K562 (cell line): ENCODE data around the gene HES6. TPM values are rescaled to one million over a fixed set of nuclear protein-coding genes. Genes with fewer than 3 reads are reported as not detected.

ENCODE experiments used
- AFF1 ChIP-seq, 2 experiments: fragments of 450-650 bp; IDR thresholded peaks; 2 replicates each; pipeline ENCODE4 v1.6.1; 2018; ENCODE audit warnings: mild to moderate bottlenecking in 2 of 2, low read depth in 1 of 2; ENCODE audit not compliant: partially characterized antibody in 2 of 2
- CCAR2 ChIP-seq: fragments of 200-400 bp; formaldehyde crosslinking; IDR thresholded peaks from 2 replicates; pipeline ENCODE4 v1.6.1; 2017; ENCODE audit warnings: mild to moderate bottlenecking, low read depth, low read length
- IRF2 ChIP-seq: sonication (generic); formaldehyde crosslinking; IDR thresholded peaks from 2 replicates; pipeline ENCODE4 v1.8.1; 2022; ENCODE audit warnings: mild to moderate bottlenecking, missing genetic modification reagents
- MLLT1 ChIP-seq, 2 experiments: fragments of 450-650 bp; IDR thresholded peaks; 2 replicates each; pipeline ENCODE4 v1.6.1; 2016
- PHF21A ChIP-seq: fragments of 450-650 bp; IDR thresholded peaks from 2 replicates; pipeline ENCODE4 v1.6.1; 2017; ENCODE audit warnings: low read depth, borderline replicate concordance
- PHF8 ChIP-seq: fragments of 200-600 bp; sonication (generic); IDR thresholded peaks from 2 replicates; pipeline ENCODE4 v1.6.1; 2012; ENCODE audit warnings: mixed run types, mild to moderate bottlenecking, inconsistent platforms, low read length, moderate library complexity, borderline replicate concordance
- PPARD ChIP-seq: fragments of 250-450 bp; sonication (Bioruptor Pico); IDR thresholded peaks from 2 replicates; pipeline ENCODE4 v1.8.0; 2022; ENCODE audit warnings: inconsistent platforms, mild to moderate bottlenecking, moderate library complexity
- SFPQ ChIP-seq: fragments of 200-400 bp; formaldehyde crosslinking; IDR thresholded peaks from 2 replicates; pipeline ENCODE4 v1.6.1; 2017; ENCODE audit warnings: mild to moderate bottlenecking, low read depth, low read length, moderate library complexity
- SIN3A ChIP-seq, 2 experiments: fragments of 150-350 bp in 1 of 2; IDR thresholded peaks; 2 replicates each; pipeline ENCODE4 v1.6.1; 2011 to 2016; ENCODE audit warnings: borderline replicate concordance in 2 of 2, low read depth in 2 of 2, low read length in 2 of 2, mild to moderate bottlenecking in 2 of 2, moderate library complexity in 2 of 2; ENCODE audit not compliant: control insufficient read depth in 1 of 2
- SIN3B ChIP-seq: fragments of 450-650 bp; IDR thresholded peaks from 2 replicates; pipeline ENCODE4 v1.6.1; 2017; ENCODE audit warnings: low read depth, mild to moderate bottlenecking, moderate library complexity
- SMAD2 ChIP-seq: fragments of 150-350 bp; IDR thresholded peaks from 2 replicates; pipeline ENCODE4 v1.6.1; 2014; ENCODE audit warnings: low read depth, mild to moderate bottlenecking, low read length
- SMARCB1 ChIP-seq: IDR thresholded peaks from 2 replicates; pipeline ENCODE4 v1.6.1; 2011; ENCODE audit warnings: improper control_type of control experiment, low read depth; ENCODE audit not compliant: insufficient read length
- ZBTB8A ChIP-seq: fragments of 450-650 bp; IDR thresholded peaks from 2 replicates; pipeline ENCODE4 v1.6.1; 2018; ENCODE audit warnings: mild to moderate bottlenecking, moderate library complexity; ENCODE audit not compliant: partially characterized antibody
- ZNF282 ChIP-seq: sonication (generic); formaldehyde crosslinking; IDR thresholded peaks from 2 replicates; pipeline ENCODE4 v1.8.1; 2023; ENCODE audit warnings: missing genetic modification reagents
- ZNF384 ChIP-seq: IDR thresholded peaks from 2 replicates; pipeline ENCODE4 v1.6.1; 2012; ENCODE audit warnings: low read depth, low read length, improper control_type of control experiment
- ZNF444 ChIP-seq: fragments of 250-450 bp; sonication (Bioruptor Pico); IDR thresholded peaks from 2 replicates; pipeline ENCODE4 v1.4.0; 2020; ENCODE audit warnings: mild to moderate bottlenecking, moderate library complexity
- ZNF655 ChIP-seq: fragments of 250-450 bp; sonication (Bioruptor Pico); IDR thresholded peaks from 2 replicates; pipeline ENCODE4 v1.5.0; 2021
- ZNF699 ChIP-seq: fragments of 250-450 bp; sonication (Bioruptor Pico); IDR thresholded peaks from 2 replicates; pipeline ENCODE4 v1.8.0; 2021; ENCODE audit warnings: mild to moderate bottlenecking, moderate library complexity; ENCODE audit not compliant: insufficient replicate concordance
- ZNF764 ChIP-seq: fragments of 250-450 bp; sonication (Bioruptor Pico); IDR thresholded peaks from 2 replicates; pipeline ENCODE4 v1.4.0; 2020; ENCODE audit warnings: low read depth, mild to moderate bottlenecking, moderate library complexity
- ZZZ3 ChIP-seq: fragments of 450-650 bp; IDR thresholded peaks from 2 replicates; pipeline ENCODE4 v1.6.1; 2016; ENCODE audit warnings: antibody characterized with exemption, mild to moderate bottlenecking, moderate library complexity
- polyA plus RNA-seq, 8 experiments: library from polyadenylated mRNA; depleted of rRNA in 4 of 8; stranded (reverse) in 5 of 8; unstranded in 3 of 8; fragments of >200 nt; fragmentation: Nextera tagmentation in 2 of 8; fragmentation: Illumina TruSeq in 1 of 8; extraction: Ambion mirVana in 2 of 8; extraction: Trizol in 1 of 8; gene quantifications; 2 replicates each; pipeline versions ENCODE4 v1.2.1 to v1.2.3, GENCODE V29; 2011 to 2014; ENCODE audit warnings: inconsistent platforms in 1 of 8, missing spikeins in 1 of 8
- total RNA-seq, 7 experiments: library from RNA; depleted of rRNA in 6 of 7; stranded (reverse); fragments of >200 nt in 6 of 7; fragmentation: Illumina TruSeq in 2 of 7; extraction: Trizol in 2 of 7; gene quantifications; 2 replicates each; pipeline versions ENCODE4 v1.2.1 to v1.2.3, GENCODE V29; 2011 to 2021; ENCODE audit warnings: low replicate concordance in 1 of 7

Gene HES6
- total and polyA plus RNA-seq, 9 of the 15 experiments (the other 6 are each of a cell fraction or from before 2014, with no cell fraction given): 6.2 to 133 (median 29.2) TPM

GRCh38 chr2:238231251-238231793 lies 8.5 kb downstream of the HES6 start (continued):
- TF ChIP-seq PPARD (CRISPR knock-in tag) (no peak), ZNF699 (CRISPR knock-in tag) (no peak), ZNF444 (CRISPR knock-in tag) (no peak), ZBTB8A (no peak), MLLT1 (IDR thresholded peaks at IDR 0.05) (no peak), PHF8 (peak; percentile 58; the same call in 1 of the 2 replicates), SIN3A (IDR thresholded peaks at IDR 0.05; ENCODE audit: borderline replicate concordance in 2 of 2, control insufficient read depth in 1 of 2, low read depth in 2 of 2, low read length in 2 of 2) (no peak; a peak in 1 of 4 replicates), ZNF384 (0 out of 2 replicates have a peak, but pooled peaks have one; percentile 20), SMARCB1 (no peak), SIN3B (no peak), SMAD2 (no peak), CCAR2 (no peak), ZZZ3 (no peak), AFF1 (IDR thresholded peaks at IDR 0.05; ENCODE audit: low read depth in 1 of 2, partially characterized antibody in 2 of 2) (peak in 1 of 2 experiments; percentile 93), SFPQ (no peak), ZNF282 (CRISPR knock-in tag) (no peak), IRF2 (CRISPR knock-in tag) (no peak), ZNF655 (CRISPR knock-in tag) (no peak), ZNF764 (CRISPR knock-in tag) (no peak), PHF21A (peak; percentile 67; the same call in 1 of the 2 replicates)
